NCI-H2029 treated with DMSO at 0.1 percent for 48 hours (cell line): ENCODE results near the gene GGTLC3.
"Not testable (repeated sequence)": the region's sequence is repeated elsewhere in the genome, so short reads cannot be mapped to it uniquely, and the experiment has no call there.

Source experiments
- DNase-seq: peaks from one replicate; lab custom pipeline; 2025; lab: John Stamatoyannopoulos, UW

The GGTLC3 gene

DNA sequence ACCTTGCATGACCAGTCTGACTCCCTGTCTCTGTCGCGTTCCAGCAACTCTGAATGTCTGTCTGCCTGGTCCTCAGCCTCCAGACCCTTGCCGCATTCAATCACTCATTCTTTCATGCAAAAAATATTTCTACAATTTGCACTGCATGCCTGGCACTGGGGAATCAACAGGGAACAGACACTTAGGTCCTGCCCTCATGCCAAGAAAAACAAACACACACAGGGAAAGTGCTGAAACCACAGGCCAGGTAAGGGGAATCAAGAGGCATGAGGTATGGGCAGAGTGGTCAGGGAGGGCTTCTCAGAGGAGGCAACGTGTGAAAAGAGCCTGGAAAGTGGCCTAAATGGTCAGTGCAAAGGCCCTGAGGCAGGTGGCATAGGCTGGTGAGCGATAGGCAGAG lies at the start of gene GGTLC3:
GGTLC3 (minus strand) TSS at position 101 of the 400 bp plus-strand sequence. CDS start 264 bp downstream, outside the sequence.
- not testable (repeated sequence) for DNase-seq

GRCh38 chr22:18560099-18560974 lies 42.4 kb upstream of the GGTLC3 start:
- DNase-seq, result not testable (repeated sequence)

DNA sequence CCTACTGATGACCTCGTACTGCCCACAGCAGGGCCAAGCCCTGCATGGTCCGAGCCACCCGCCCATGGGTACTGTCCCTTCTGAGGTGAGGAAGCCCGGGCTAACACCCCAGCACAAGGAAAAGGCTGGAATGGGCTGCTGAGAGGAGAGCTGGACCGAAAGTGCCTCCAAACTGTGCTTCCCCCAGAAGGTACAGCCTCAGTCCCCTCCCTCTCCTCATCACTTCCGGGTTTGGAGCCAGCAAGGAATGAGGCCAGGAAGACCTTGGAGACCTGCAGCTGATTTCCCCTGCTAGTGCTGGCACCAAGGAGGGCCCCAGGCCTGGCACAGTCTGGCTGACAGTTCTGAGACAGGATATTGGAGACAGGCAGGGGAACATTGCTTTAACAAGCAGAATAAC lies 41.0 kb upstream of the GGTLC3 start:
- not testable (repeated sequence) for DNase-seq

DNA sequence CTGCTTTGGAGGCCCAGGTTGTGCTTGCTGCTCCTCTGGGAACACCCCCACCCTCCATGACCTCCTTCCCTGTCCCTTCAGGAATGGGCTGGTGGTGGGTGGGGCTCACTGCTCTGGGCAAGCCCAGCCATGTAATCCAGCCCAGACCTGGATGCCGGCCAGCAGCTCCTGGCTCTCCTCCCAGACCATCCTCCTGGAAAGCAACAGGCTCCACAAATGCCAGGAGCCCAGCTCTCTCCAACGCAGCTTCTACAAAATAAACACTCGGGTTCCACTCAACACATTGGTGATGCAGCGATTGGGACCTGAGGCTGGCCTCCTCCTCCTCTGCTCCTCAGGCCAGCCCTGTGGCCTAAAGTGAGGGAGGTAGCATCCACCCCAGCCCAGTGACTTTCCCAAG lies 40.6 kb upstream of the GGTLC3 start:
- DNase-seq, result not testable (repeated sequence)

GRCh38 chr22:18554280-18555256 lies 36.6 kb upstream of the GGTLC3 start:
- DNase-seq, result not testable (repeated sequence)

DNA sequence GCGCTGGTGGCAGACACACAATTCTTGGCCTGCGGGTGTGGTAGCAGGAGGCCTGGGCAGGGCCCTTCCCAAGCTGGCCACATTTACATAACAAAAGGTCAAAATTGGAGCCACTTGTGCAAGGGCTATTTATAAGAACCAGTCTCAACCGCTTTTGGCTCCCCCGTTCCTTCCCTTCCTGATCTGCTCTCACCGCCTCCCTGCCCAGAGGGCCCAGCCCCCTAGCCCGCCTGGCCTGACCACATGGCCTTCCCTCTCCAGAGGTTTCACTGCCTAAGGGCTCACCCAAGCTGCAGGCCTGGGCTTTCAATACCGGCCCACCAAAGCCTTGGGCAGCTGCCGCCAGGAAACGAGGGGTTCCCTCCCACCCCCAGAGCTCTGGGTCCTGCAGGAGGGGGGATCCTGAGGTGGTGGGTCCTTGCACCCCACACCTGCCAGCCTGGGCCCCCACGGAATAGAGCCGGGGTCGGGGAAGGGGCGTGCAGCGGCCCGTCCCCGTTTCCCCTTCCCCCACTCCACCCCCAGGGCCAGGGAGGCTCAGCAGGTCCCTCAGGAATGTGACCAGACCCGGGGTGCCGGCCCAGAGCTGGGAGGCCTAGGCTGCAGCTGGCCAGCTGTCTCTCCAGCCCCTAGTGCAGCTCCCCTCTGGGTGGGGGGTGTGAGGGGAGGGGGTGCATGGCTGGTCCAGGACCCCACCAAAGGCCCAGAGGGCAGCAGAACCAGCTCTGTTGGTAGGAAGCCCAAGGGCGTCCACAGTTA lies 35.1 kb upstream of the GGTLC3 start:
- not testable (repeated sequence) for DNase-seq

GRCh38 chr22:18551046-18551445 lies 33.1 kb upstream of the GGTLC3 start:
- DNase-seq, result not testable (repeated sequence)

DNA sequence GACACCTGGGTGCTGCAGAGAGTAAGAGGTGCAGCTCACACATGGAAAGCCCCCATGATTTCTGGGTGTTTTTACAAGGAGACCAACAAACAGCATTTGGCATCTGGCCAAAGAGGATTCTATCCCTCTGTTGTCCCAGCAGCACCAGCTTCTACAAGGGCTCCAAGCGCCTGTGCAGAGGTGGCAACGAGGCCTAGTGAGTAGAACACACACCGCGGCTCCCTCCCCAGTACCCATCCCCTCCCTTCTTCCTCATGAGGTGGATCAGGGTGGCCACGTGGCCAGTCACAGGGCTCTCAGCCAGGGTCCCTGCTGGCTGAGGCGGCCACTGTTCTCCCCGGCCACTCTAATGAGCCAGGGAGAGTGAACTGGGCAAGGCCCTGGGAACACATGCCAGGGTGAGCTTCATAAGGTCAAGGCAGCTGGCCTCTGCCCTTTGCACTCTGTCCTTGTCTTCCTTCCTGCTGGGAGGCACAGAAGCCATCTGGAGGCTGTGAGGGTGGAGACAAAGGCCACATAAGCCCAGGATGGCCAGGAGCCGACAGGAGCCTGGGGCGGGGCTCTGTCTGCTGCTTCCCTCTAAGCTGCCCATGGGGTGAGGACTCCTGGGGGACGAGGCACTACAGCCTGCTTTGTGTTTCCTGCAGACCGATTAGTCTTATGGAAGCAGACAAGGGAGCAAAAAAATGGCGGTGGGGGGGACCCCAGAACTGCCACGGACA lies 31.7 kb upstream of the GGTLC3 start:
- DNase-seq, result not testable (repeated sequence)

DNA sequence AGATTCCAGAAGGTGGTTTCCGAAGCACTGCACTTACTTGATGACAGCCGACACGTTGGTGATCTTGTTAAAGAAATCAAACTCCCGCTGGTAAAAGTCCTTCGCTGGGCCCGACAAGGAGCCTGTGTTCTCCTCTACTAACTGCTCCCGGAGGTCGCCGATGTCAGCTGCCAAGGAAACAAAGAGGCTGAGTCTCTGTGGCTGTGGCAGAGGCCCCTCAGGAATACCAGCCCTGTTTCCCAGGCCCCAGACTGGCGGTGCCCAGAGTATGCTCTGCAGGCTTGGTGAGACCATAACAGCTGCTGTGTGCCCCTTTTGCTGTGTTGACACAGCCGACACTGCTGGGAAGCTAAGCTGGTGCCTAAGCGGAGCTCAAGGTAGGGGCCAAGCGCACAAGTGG lies 26.7 kb upstream of the GGTLC3 start:
- not testable (repeated sequence) for DNase-seq

DNA sequence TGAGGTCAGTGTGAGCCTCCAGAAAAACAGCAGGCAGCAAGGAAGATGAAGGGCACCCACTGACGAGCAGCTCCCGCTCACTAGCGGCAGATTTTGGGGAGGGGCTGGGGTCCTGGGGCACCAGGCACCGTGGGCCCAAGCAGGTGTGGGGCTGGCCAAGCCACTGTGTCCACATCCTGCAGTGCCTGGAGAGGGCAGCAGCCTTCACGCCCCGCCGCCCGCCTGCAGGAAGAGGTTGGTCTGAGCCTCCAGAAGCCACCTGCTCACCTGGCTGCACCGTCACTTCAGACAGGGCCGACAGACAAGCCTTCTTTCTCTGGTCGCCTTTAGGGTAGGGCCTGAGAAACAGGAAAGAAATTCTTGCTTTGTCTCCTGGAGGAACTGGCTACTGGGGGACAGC lies 25.4 kb upstream of the GGTLC3 start:
- DNase-seq, result not testable (repeated sequence)

- DNase-seq, result not testable (repeated sequence)
These were observed 22.0 kb upstream of the GGTLC3 start for GRCh38 chr22:18539994-18540393.

- not testable (repeated sequence) for DNase-seq
These were observed 16.4 kb upstream of the GGTLC3 start for GRCh38 chr22:18534315-18534714.

GRCh38 chr22:18533633-18534032 lies 15.7 kb upstream of the GGTLC3 start:
- DNase-seq, result not testable (repeated sequence)

DNA sequence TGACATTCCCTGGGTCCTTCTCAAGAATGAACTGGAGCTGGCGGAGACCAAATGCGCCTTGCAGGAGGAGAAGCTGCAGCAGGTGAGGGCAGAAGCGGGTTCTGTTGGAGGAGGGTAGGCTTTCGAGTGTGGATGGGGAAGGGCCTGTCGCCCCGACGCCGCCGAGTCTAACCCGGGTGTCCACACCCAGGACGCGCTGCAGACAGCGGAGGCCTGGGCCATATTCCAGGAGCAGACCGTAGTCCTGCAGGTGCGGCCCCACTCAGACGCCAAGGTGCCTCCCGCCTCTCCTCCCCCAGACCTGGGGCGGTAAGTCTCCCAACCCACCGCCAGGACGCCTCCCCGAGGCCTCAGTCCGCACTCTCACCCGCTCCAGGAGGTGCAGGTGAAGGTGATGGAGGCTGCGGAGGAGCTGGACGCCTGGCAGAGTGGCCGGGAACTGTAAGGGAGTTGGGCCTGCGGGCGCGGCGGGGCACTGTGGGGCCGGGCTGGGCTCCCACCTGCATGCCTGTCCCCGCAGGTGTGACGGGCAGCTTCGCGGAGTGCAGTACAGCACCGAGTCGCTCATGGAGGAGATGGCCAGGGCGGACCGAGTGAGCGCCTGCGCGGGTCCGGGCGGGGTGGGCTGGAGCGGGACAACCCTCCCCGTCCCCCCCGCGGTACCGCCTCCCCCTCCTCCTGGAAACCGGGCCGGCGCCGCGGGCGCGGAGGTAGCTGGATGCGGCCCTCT lies 11.6 kb upstream of the GGTLC3 start:
- not testable (repeated sequence) for DNase-seq

- DNase-seq, result not testable (repeated sequence)
These were observed 10.8 kb upstream of the GGTLC3 start for GRCh38 chr22:18528597-18529415.

- DNase-seq, result not testable (repeated sequence)
These were observed 10.0 kb upstream of the GGTLC3 start, which contains the start of gene TMEM191B for GRCh38 chr22:18527752-18528596. Gene TMEM191B (plus strand): TSS chr22:18527802. CDS start chr22:18527981, 179 bp downstream.

- DNase-seq, result not testable (repeated sequence)
These were observed 5.4 kb upstream of the GGTLC3 start for GRCh38 chr22:18523328-18523727.

DNA sequence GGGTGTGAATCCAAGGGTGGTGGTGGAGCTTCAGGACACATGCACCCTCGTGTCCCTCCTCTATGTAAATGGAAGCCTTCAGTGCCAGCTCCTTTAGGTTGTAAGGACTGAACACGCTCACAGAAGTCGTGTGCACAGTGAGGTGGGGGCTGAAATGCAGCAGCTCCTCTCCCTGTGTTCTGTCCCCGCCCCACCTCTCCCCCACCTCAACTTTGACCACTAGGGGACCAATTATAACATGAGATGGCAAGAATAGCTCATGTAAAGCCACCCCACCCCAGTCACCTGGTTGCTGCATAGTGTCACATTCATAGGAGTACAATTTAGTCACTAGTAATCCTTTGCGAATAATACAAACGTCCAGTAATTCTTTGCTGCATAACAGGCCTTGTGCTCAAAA lies 4.8 kb upstream of the GGTLC3 start:
- not testable (repeated sequence) for DNase-seq
